ENCODE results near the gene PTPN14.

PTPN14 gene

GRCh38 chr1:214473862-214474261, 77.5 kb downstream of the PTPN14 start:
- no peak for FAIRE-seq

- peak; percentile 8 for FAIRE-seq
Measured at GRCh38 chr1:214473387-214473786, 78.0 kb downstream of the PTPN14 start.

GRCh38 chr1:214472364-214472763, 79.0 kb downstream of the PTPN14 start:
- FAIRE-seq = no peak

- no peak for FAIRE-seq
Measured at GRCh38 chr1:214471458-214471857, 79.9 kb downstream of the PTPN14 start.

- FAIRE-seq = no peak
Measured at GRCh38 chr1:214470132-214470531, 81.3 kb downstream of the PTPN14 start.

GRCh38 chr1:214469290-214469689, 82.1 kb downstream of the PTPN14 start:
- FAIRE-seq = no peak

GRCh38 chr1:214467078-214467585, 84.3 kb downstream of the PTPN14 start:
- peak; percentile 39 for FAIRE-seq

- no peak for FAIRE-seq
Measured at GRCh38 chr1:214466403-214467077, 84.9 kb downstream of the PTPN14 start.

- no peak for FAIRE-seq
Measured at GRCh38 chr1:214464445-214465287, 86.7 kb downstream of the PTPN14 start.

GRCh38 chr1:214463596-214463995, 87.8 kb downstream of the PTPN14 start:
- FAIRE-seq = no peak

- no peak for FAIRE-seq
Measured at GRCh38 chr1:214462882-214463281, 88.5 kb downstream of the PTPN14 start.

GRCh38 chr1:214461305-214461704, 90.1 kb downstream of the PTPN14 start:
- FAIRE-seq = no peak

GRCh38 chr1:214460304-214460916, 91.0 kb downstream of the PTPN14 start:
- no peak for FAIRE-seq

GRCh38 chr1:214459895-214460294, 91.5 kb downstream of the PTPN14 start:
- FAIRE-seq = no peak

GRCh38 chr1:214458541-214458940, 92.9 kb downstream of the PTPN14 start:
- no peak for FAIRE-seq

GRCh38 chr1:214455971-214456867, 95.2 kb downstream of the PTPN14 start:
- no peak for FAIRE-seq

GRCh38 chr1:214455479-214455878, 95.9 kb downstream of the PTPN14 start:
- FAIRE-seq = no peak

GRCh38 chr1:214454569-214455396, 96.6 kb downstream of the PTPN14 start:
- FAIRE-seq = no peak

- FAIRE-seq = no peak
Measured at GRCh38 chr1:214453109-214453722, 98.2 kb downstream of the PTPN14 start.

- FAIRE-seq = no peak
Measured at GRCh38 chr1:214452152-214452784, 99.1 kb downstream of the PTPN14 start.

GRCh38 chr1:214451596-214451995, 99.8 kb downstream of the PTPN14 start:
- FAIRE-seq = no peak

Measured in G401.6 (cell line).